ENCODE measurements around the gene FAM184B. TPM values are rescaled to one million over a fixed set of nuclear protein-coding genes. Genes with fewer than 3 reads are reported as not detected.

The FAM184B gene
- total RNA-seq, 1 donor from 2014 or later = not detected

GRCh38 chr4:17614416-17615299, 166.8 kb downstream of the FAM184B start, which contains the start of gene MED28:
Gene MED28 (plus strand): TSS chr4:17614641. CDS start chr4:17614655, 14 bp downstream.
- H3K27ac ChIP-seq = peak within 1 kb of the TSS; percentile 93
- H3K36me3 ChIP-seq = peaks cover 0 to 4% of the 10 kb centered on the region in 2 donors
- peaks cover 50% of the 10 kb centered on the region for H3K4me1 ChIP-seq
- H3K9me3 ChIP-seq = no peaks in the 10 kb centered on the region
- peak; percentile 96 to 98 for DNase-seq (ENCODE audit: extremely low spot score in 2 of 2)
- TF ChIP-seq POLR2AphosphoS5 (IDR thresholded peaks at IDR 0.05; ENCODE audit: insufficient read depth in 1 of 2, low read depth in 1 of 2) = peak; percentile 99
- TF ChIP-seq POLR2A (IDR thresholded peaks at IDR 0.05) = peak in 1 of 2 donors; percentile 82
- TF ChIP-seq CTCF (IDR thresholded peaks at IDR 0.05) = no peak
- intact Hi-C loops (cut with DNase I) = no loop called here
- peak within 1 kb of the TSS; percentile 66 to 89 for H3K4me3 ChIP-seq
- no peaks in the 10 kb centered on the region for H3K27me3 ChIP-seq

- H3K27me3 ChIP-seq = no peaks in the 10 kb centered on the region
- DNase-seq (ENCODE audit: extremely low spot score in 2 of 2) = no peak
- intact Hi-C loops (cut with DNase I) = no loop called here
- TF ChIP-seq CTCF (IDR thresholded peaks at IDR 0.05) = no peak
- no peak for TF ChIP-seq POLR2AphosphoS5 (IDR thresholded peaks at IDR 0.05; ENCODE audit: insufficient read depth in 1 of 2, low read depth in 1 of 2)
- no peak for TF ChIP-seq POLR2A (IDR thresholded peaks at IDR 0.05)
- peak overlapping the region; percentile 66 to 89 for H3K4me3 ChIP-seq
- H3K36me3 ChIP-seq = no peaks in the 10 kb centered on the region
- peak overlapping the region; percentile 93 for H3K27ac ChIP-seq
- peaks cover 42% of the 10 kb centered on the region for H3K4me1 ChIP-seq
- H3K9me3 ChIP-seq = no peaks in the 10 kb centered on the region
Measured at GRCh38 chr4:17613761-17614415, 167.5 kb downstream of the FAM184B start.

- Histone ChIP-seq H3K9me3 (no peaks in the 10 kb centered on the region), H3K4me1 (no peaks in the 10 kb centered on the region), H3K27me3 (no peaks in the 10 kb centered on the region), H3K27ac (no peak overlapping the region), H3K4me3 (no peak overlapping the region), H3K36me3 (peaks cover 0 to 38% of the 10 kb centered on the region in 2 donors)
- no peak for DNase-seq (ENCODE audit: extremely low spot score in 2 of 2)
- intact Hi-C loops (cut with DNase I) = no loop called here
- TF ChIP-seq CTCF (IDR thresholded peaks at IDR 0.05) (no peak), POLR2A (IDR thresholded peaks at IDR 0.05) (no peak), POLR2AphosphoS5 (IDR thresholded peaks at IDR 0.05; ENCODE audit: insufficient read depth in 1 of 2, low read depth in 1 of 2) (no peak)
Measured at GRCh38 chr4:17605236-17605635, 176.2 kb downstream of the FAM184B start.

GRCh38 chr4:17599826-17600225, 181.6 kb downstream of the FAM184B start:
- H3K4me1 ChIP-seq = no peaks in the 10 kb centered on the region
- no peaks in the 10 kb centered on the region for H3K9me3 ChIP-seq
- peaks cover 0 to 48% of the 10 kb centered on the region in 2 donors for H3K36me3 ChIP-seq
- intact Hi-C loops (cut with DNase I) = no loop called here
- H3K4me3 ChIP-seq = no peak overlapping the region
- H3K27ac ChIP-seq = no peak overlapping the region
- no peaks in the 10 kb centered on the region for H3K27me3 ChIP-seq
- no peak for TF ChIP-seq POLR2AphosphoS5 (IDR thresholded peaks at IDR 0.05; ENCODE audit: insufficient read depth in 1 of 2, low read depth in 1 of 2)
- TF ChIP-seq CTCF (IDR thresholded peaks at IDR 0.05) = no peak
- no peak for TF ChIP-seq POLR2A (IDR thresholded peaks at IDR 0.05)
- DNase-seq (ENCODE audit: extremely low spot score in 2 of 2) = no peak

All from vagina (tissue), 2 donors.